HL-60/S4 treated with retinoic acid at 250 ng/mL for 4 days and 3 days (cell line): ENCODE data around the gene ALKAL2.

ENCODE experiments used
- in situ Hi-C: fragments of 300-500 bp; cut with MboI; formaldehyde crosslinking; loops from 2 replicates; pipeline ENCODE4 v1.7.0; 2022; ENCODE audit warnings: low sequenced_read_pairs

Gene ALKAL2

GRCh38 chr2:248724-249123 is 39.2 kb downstream of the ALKAL2 start:
- in situ Hi-C loops = no loop called here

DNA sequence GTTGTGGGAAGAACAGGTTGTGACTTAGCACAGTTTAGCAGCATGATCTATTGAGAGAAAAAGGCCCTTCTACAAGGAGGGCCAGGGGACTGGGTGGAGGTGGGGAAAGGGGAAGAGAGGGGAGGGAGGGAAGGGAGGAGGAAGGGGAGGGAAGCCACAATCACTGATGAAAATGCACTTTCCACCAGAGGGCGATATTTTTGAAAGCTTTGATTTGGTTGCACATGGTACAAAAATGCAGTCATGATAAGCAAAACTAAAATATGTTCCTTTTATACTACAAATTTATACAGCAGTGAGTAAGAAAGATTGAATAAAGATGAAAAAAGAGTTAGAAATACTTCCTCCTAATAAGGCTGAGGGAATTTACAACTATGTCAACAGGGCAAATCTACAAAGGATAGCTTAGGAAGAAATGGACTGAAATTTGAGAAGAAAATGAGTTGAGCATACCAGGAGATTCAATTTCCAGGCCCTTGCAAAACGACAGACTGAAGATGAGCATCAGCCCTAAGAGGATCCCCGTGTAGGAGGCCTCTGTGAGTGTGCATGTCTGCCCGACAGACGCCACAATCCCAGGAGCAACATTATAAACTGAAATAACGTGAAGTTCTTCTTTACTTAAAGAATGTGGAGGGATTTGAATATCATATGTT is 41.3 kb downstream of the ALKAL2 start:
- in situ Hi-C loops = no loop called here

DNA sequence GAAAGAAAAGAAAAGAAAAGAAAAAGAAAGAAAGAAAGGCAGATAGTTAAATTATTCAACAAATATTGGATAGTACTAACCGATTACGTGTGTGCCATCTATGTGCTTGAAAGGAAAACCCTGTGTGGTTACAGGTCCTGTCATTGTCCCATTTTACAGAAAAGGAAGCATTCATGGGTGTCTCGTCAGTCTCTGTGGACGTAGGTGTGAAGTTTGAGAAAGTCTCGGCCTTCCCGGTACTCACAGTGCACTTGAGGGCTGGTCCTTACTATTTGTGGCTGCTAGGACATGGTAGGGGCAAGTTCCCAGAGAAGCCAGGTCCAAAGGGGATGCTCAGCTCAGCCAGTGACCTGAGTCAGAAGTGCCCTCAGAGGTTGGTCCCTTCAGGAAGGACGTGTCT is 43.3 kb downstream of the ALKAL2 start:
- in situ Hi-C loops = no loop called here

- in situ Hi-C loops = no loop called here
These were observed 49.0 kb downstream of the ALKAL2 start for GRCh38 chr2:238869-239268.

DNA sequence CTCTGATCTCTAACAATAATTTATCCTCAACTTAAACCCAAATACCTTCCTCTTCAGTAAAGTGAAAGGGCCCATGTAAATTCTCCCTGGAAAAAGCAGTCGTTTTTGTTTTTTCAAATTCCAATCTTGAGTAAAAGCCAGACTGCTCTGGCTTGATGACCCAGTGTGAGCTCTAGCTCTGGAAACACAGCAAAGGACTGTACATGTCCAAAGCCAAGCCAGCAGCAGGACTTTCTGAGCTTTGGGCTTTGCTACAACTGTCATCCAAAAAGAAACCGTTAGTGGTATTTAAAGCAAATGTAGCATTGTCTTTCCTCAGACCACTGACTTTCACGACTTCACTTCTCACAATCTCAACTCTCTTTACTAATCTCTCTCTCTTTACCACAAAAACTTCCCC is 49.5 kb downstream of the ALKAL2 start:
- in situ Hi-C loops = no loop called here

- in situ Hi-C loops = no loop called here
These were observed 50.0 kb downstream of the ALKAL2 start for GRCh38 chr2:237878-238277.

DNA sequence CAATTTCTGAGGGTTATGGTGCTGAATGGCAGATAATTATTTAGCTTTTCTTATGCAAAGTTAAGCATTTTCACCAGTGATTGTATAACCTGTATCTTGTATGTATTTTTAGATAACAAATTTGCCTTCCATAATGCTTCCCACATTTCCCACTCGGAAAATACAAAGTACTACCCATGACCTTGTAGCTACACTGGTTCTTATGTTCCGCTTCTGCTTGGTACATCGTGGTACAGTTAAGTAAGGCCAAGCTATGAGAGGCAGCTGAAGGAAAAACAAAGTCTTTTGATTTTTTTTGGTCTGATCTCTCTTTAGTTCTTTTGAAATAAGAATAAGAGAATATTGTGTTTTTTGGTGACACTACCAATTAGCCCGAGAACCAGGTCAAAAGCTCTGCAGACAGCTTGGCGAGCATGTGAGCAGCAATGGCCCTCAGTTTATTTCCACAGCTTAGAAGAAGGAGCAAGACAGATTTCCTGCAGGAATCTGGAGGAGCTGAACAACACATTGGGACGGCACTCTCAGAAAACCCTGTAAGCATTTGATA is 50.8 kb downstream of the ALKAL2 start:
- in situ Hi-C loops = no loop called here

GRCh38 chr2:234421-234820 is 53.5 kb downstream of the ALKAL2 start:
- in situ Hi-C loops = no loop called here

GRCh38 chr2:233030-233429 is 54.9 kb downstream of the ALKAL2 start:
- in situ Hi-C loops = no loop called here

DNA sequence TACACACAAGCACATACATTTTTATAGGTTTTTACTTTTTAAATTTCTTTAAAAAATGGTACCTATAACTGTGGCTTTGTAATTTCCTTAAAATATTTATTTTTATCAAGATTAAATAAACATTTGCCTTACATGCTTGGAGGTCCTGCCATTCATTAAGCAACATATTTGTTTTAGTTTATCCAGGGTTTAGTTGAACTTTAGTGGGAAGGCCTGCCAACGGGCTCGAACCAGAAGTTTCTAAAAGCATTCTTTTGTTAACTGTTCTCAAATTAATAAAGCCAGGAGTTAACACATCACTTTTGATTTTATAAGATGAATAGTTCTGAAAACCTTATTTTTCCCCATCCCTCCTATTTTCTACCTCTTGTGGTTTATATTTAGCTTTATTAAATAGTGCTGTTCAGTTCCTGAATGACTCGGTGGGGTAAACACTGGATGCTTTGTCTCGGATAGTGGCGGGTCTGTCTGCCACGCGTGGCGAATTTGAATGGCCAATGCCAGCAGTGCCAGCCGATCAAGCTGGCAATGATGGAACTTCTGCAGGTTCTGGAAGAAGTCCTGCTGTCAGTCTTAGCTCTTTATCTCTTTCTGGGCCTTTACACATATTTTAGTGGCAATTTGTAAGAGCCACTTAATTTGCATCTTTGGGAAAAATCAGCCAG is 56.2 kb downstream of the ALKAL2 start:
- in situ Hi-C loops = no loop called here
